K562 (cell line): ENCODE results near the gene CLIC3. TPM values are rescaled to one million over a fixed set of nuclear protein-coding genes. Genes with fewer than 3 reads are reported as not detected.

Experiments
- CHD1 ChIP-seq: fragments of 200-600 bp; sonication (generic); IDR thresholded peaks from one replicate; pipeline ENCODE4 v1.6.1; 2012; ENCODE audit warnings: mild to moderate bottlenecking, moderate library complexity, low read length, inconsistent platforms
- HDAC8 ChIP-seq: fragments of 450-650 bp; IDR thresholded peaks from 2 replicates; pipeline ENCODE4 v1.6.1; 2016; ENCODE audit warnings: mild to moderate bottlenecking, missing genetic modification characterization, moderate library complexity, missing compliant biosample characterization
- HMGN3 ChIP-seq: IDR thresholded peaks from 2 replicates; pipeline ENCODE4 v1.6.1; 2011; ENCODE audit warnings: borderline replicate concordance, low read depth, mild to moderate bottlenecking, mixed read lengths, low read length; ENCODE audit not compliant: insufficient read length; ENCODE audit errors: extremely low read depth
- RUNX1 ChIP-seq: sonication (generic); IDR thresholded peaks from 2 replicates; pipeline ENCODE4 v1.6.1; 2016; ENCODE audit warnings: antibody characterized with exemption, low read depth
- SETDB1 ChIP-seq: IDR thresholded peaks from one replicate; pipeline ENCODE4 v1.6.1; 2012; ENCODE audit warnings: low read length, control low read depth, inconsistent platforms
- SPI1 ChIP-seq: IDR thresholded peaks from 2 replicates; pipeline ENCODE4 v1.6.1; 2011; ENCODE audit warnings: low read depth, low read length, control low read depth, borderline replicate concordance
- XRCC4 ChIP-seq: IDR thresholded peaks from one replicate; pipeline ENCODE4 v1.6.1; 2011; ENCODE audit not compliant: insufficient read depth, insufficient read length; ENCODE audit errors: extremely low read depth
- ZNF175 ChIP-seq: fragments of 200-800 bp; sonication (Bioruptor generic); IDR thresholded peaks from 2 replicates; pipeline ENCODE4 v1.6.1; 2016; ENCODE audit warnings: low read depth, mild to moderate bottlenecking, missing genetic modification characterization, missing compliant biosample characterization
- ZNF274 ChIP-seq: IDR thresholded peaks from 2 replicates; pipeline ENCODE4 v1.6.1; 2011; ENCODE audit warnings: low read depth, mild to moderate bottlenecking, low read length, moderate library complexity, borderline replicate concordance
- ZSCAN32 ChIP-seq: fragments of 450-650 bp; formaldehyde crosslinking; IDR thresholded peaks from 2 replicates; pipeline ENCODE4 v1.4.0; 2020; ENCODE audit warnings: mild to moderate bottlenecking, moderate library complexity
- polyA plus RNA-seq, 8 experiments: library from polyadenylated mRNA; depleted of rRNA in 4 of 8; stranded (reverse) in 5 of 8; unstranded in 3 of 8; fragments of >200 nt; fragmentation: Nextera tagmentation in 2 of 8; fragmentation: Illumina TruSeq in 1 of 8; extraction: Ambion mirVana in 2 of 8; extraction: Trizol in 1 of 8; gene quantifications; 2 replicates each; pipeline versions ENCODE4 v1.2.1 to v1.2.3, GENCODE V29; 2011 to 2014; ENCODE audit warnings: inconsistent platforms in 1 of 8, missing spikeins in 1 of 8
- total RNA-seq, 7 experiments: library from RNA; depleted of rRNA in 6 of 7; stranded (reverse); fragments of >200 nt in 6 of 7; fragmentation: Illumina TruSeq in 2 of 7; extraction: Trizol in 2 of 7; gene quantifications; 2 replicates each; pipeline versions ENCODE4 v1.2.1 to v1.2.3, GENCODE V29; 2011 to 2021; ENCODE audit warnings: low replicate concordance in 1 of 7
- TF ChIP-seq, protein P1 (sequence below): conservative IDR thresholded peaks from 2 replicates; pipeline ENCODE4 v1.6.1; 2011; ENCODE audit warnings: low read depth, mild to moderate bottlenecking, low read length; ENCODE audit not compliant: control insufficient read depth
- TF ChIP-seq, protein P2 (sequence below): sonication (generic); formaldehyde crosslinking; IDR thresholded peaks from 2 replicates; pipeline ENCODE4 v1.8.0; 2022; ENCODE audit warnings: mild to moderate bottlenecking, missing genetic modification reagents
- TF ChIP-seq, protein P3 (sequence below): sonication (generic); formaldehyde crosslinking; IDR thresholded peaks from 2 replicates; pipeline ENCODE4 v1.8.1; 2023; ENCODE audit warnings: mild to moderate bottlenecking, missing genetic modification reagents
- TF ChIP-seq, protein P4 (sequence below): sonication (generic); formaldehyde crosslinking; IDR thresholded peaks from 2 replicates; pipeline ENCODE4 v1.8.1; 2022; ENCODE audit warnings: missing genetic modification reagents
- TF ChIP-seq, protein P5 (sequence below): sonication (generic); formaldehyde crosslinking; IDR thresholded peaks from 2 replicates; pipeline ENCODE4 v1.8.0; 2022; ENCODE audit warnings: missing genetic modification reagents, mild to moderate bottlenecking, moderate library complexity, borderline replicate concordance

Gene CLIC3
- total and polyA plus RNA-seq, 9 of the 15 experiments (the other 6 are each of a cell fraction or from before 2014, with no cell fraction given) = 0.27 to 0.29 TPM; not detected in 7

DNA sequence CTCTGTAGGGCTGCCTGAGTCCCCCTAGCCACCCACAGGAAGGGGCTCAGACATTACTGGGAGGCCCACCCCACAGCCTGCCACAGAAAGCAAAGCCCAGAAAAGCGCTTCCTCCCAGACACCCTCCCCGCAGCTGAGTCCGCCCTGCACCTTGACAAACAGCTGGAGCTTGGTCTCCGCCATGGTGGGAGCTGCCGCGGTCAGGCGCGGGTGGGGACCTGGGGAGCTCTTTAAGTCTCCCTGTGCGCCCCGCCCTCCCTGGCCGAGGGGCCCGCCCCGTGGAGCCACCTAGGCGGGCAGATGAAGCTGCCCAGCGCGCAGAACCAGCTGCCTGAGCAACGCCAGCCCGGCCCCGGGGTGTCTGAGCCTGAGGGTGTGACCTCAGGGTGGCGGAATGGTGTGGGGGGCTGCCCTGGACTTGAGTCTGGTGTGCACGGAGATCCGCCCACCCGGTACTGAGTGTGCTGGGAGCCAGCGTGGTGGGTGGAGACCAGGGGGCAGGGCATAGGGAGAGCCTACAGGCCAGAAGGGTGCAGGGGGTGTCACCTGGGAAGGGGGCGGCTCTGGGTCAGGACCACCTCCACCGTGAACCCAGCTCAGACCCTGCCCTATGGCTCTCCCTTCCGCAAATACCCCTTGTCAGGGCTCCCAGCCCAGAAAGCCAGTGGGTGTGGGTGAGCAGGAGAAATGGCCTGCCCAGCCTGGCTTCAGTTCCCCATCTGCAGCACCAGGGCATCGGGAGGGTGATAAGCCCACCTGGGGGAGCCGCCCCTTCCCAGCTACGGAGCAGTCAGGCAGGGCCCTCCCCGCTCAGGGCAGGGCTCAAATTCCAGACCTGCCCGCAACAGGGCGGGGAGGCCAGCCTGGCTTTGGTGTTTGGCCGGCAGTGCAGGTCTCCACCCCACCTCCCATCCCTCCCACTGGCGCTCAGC is at the start of gene CLIC3 (continued):
- TF ChIP-seq, protein P1, sequence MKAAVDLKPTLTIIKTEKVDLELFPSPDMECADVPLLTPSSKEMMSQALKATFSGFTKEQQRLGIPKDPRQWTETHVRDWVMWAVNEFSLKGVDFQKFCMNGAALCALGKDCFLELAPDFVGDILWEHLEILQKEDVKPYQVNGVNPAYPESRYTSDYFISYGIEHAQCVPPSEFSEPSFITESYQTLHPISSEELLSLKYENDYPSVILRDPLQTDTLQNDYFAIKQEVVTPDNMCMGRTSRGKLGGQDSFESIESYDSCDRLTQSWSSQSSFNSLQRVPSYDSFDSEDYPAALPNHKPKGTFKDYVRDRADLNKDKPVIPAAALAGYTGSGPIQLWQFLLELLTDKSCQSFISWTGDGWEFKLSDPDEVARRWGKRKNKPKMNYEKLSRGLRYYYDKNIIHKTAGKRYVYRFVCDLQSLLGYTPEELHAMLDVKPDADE = peak; percentile 80
- no peak for TF ChIP-seq ZSCAN32
- TF ChIP-seq, protein P2, sequence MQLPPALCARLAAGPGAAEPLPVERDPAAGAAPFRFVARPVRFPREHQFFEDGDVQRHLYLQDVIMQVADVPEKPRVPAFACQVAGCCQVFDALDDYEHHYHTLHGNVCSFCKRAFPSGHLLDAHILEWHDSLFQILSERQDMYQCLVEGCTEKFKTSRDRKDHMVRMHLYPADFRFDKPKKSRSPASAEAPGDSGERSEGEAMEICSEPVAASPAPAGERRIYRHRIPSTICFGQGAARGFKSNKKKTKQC = no peak
- TF ChIP-seq ZNF175 (CRISPR knock-in tag) = no peak
- TF ChIP-seq, protein P3, sequence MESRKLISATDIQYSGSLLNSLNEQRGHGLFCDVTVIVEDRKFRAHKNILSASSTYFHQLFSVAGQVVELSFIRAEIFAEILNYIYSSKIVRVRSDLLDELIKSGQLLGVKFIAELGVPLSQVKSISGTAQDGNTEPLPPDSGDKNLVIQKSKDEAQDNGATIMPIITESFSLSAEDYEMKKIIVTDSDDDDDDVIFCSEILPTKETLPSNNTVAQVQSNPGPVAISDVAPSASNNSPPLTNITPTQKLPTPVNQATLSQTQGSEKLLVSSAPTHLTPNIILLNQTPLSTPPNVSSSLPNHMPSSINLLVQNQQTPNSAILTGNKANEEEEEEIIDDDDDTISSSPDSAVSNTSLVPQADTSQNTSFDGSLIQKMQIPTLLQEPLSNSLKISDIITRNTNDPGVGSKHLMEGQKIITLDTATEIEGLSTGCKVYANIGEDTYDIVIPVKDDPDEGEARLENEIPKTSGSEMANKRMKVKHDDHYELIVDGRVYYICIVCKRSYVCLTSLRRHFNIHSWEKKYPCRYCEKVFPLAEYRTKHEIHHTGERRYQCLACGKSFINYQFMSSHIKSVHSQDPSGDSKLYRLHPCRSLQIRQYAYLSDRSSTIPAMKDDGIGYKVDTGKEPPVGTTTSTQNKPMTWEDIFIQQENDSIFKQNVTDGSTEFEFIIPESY (CRISPR knock-in tag) = no peak
- TF ChIP-seq, protein P4, sequence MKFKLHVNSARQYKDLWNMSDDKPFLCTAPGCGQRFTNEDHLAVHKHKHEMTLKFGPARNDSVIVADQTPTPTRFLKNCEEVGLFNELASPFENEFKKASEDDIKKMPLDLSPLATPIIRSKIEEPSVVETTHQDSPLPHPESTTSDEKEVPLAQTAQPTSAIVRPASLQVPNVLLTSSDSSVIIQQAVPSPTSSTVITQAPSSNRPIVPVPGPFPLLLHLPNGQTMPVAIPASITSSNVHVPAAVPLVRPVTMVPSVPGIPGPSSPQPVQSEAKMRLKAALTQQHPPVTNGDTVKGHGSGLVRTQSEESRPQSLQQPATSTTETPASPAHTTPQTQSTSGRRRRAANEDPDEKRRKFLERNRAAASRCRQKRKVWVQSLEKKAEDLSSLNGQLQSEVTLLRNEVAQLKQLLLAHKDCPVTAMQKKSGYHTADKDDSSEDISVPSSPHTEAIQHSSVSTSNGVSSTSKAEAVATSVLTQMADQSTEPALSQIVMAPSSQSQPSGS (CRISPR knock-in tag) = no peak
- 0 out of 2 replicates have a peak, but pooled peaks have one; percentile 8 for TF ChIP-seq RUNX1
- TF ChIP-seq HMGN3 = peak; percentile 27
- TF ChIP-seq, protein P5, sequence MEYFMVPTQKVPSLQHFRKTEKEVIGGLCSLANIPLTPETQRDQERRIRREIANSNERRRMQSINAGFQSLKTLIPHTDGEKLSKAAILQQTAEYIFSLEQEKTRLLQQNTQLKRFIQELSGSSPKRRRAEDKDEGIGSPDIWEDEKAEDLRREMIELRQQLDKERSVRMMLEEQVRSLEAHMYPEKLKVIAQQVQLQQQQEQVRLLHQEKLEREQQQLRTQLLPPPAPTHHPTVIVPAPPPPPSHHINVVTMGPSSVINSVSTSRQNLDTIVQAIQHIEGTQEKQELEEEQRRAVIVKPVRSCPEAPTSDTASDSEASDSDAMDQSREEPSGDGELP (CRISPR knock-in tag) = peak; percentile 99
- peak; percentile 33; the same call in 1 of the 2 replicates for TF ChIP-seq SPI1
- no peak for TF ChIP-seq ZNF274
- TF ChIP-seq SETDB1 = no peak
- no peak for TF ChIP-seq XRCC4
- no peak for TF ChIP-seq CHD1
- TF ChIP-seq HDAC8 (tag) = no peak
